ENCODE data around the gene IGFBP2.
A peak's percentile ranks its signal among the peaks of the same experiment; 100 is the strongest.
"Not testable (repeated sequence)": the region's sequence is repeated elsewhere in the genome, so short reads cannot be mapped to it uniquely, and the experiment has no call there.

The IGFBP2 gene, protein sequence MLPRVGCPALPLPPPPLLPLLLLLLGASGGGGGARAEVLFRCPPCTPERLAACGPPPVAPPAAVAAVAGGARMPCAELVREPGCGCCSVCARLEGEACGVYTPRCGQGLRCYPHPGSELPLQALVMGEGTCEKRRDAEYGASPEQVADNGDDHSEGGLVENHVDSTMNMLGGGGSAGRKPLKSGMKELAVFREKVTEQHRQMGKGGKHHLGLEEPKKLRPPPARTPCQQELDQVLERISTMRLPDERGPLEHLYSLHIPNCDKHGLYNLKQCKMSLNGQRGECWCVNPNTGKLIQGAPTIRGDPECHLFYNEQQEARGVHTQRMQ

DNA sequence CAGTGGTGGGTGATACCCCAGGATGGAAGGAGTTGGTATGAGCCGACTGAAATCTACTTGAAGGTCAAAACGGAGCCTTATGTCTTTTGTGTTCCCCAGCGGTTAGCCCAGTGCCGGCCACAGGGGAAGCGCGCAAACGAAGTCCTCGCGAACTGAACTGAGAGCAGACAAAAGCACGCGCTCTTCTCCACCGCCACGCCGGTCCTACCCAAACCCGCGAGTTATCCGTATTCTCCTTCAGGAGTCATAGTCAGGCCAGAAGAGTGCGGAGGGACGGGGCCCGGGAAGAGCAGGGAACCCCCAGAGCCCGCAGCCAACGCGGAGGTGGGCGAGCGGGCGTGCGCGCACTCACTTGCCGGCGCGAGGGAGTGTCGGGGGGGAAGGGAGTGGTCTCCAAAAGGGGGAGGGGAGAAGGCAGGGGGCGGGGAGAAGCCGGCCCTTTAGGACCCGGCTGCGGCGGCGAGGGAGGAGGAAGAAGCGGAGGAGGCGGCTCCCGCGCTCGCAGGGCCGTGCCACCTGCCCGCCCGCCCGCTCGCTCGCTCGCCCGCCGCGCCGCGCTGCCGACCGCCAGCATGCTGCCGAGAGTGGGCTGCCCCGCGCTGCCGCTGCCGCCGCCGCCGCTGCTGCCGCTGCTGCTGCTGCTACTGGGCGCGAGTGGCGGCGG, at the start of gene IGFBP2:
IGFBP2 (plus strand) TSS at position 469 of the 664 bp plus-strand sequence; CDS start at position 573, 104 bp downstream.
- no peak for DNase-seq

DNA sequence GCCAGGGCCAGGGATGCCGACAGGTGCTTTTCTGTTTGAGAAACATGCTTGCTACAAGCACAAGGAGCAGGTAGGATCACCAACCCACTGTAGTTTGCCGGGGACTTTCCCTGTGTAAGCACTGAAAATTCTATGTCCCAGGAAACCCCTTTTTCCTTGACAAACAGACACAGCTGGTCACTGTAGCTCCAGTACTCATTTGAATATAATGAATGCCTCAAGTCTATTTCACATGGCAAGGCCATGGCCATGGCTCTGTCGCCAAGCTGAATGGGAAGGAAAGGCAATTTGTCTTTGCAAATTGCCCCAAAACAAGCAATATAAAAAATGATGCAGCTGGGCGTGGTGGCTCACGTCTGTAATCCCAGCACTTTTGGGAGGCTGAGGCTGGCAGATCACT, 49.6 kb upstream of the IGFBP2 start:
- no peak for DNase-seq

DNA sequence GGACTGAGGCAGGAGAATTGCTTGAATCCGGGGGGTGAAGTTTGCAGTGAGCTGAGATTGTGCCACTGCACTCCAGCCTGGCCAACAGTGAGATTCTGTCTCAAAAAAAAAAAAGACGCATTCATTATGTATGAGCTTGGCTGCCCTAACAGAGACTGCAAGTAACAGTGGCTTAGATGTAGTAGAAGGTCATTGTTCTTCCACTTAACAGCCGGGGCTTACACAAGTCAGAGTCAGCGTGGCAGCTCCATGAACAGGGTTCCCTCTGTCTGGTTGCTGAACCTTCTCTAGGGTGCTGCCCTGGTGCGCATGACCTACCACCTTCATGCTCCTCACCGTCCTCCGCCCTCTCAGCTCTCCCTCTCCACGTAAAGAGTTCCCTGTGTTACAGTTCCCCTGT, 49.1 kb upstream of the IGFBP2 start:
- no peak for DNase-seq

DNA sequence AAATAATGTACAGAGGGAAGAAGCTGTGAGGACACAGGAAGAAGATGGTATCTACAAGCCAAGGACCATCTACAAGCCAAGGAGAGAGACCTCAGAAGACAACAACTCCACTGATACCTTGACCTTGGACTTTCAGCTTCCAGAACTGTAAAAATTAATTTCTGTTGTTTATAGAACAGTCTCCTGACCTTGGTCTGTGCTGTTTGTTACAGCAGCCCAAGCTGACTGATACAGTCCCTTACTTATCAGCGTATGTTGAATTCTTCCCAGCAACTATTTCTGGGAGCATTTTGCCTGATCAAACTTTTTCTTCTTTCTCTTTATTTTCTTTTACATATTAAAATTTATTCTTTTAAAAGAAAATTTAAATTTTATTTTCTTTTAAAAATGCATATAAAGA, 47.8 kb upstream of the IGFBP2 start:
- DNase-seq: no peak

DNA sequence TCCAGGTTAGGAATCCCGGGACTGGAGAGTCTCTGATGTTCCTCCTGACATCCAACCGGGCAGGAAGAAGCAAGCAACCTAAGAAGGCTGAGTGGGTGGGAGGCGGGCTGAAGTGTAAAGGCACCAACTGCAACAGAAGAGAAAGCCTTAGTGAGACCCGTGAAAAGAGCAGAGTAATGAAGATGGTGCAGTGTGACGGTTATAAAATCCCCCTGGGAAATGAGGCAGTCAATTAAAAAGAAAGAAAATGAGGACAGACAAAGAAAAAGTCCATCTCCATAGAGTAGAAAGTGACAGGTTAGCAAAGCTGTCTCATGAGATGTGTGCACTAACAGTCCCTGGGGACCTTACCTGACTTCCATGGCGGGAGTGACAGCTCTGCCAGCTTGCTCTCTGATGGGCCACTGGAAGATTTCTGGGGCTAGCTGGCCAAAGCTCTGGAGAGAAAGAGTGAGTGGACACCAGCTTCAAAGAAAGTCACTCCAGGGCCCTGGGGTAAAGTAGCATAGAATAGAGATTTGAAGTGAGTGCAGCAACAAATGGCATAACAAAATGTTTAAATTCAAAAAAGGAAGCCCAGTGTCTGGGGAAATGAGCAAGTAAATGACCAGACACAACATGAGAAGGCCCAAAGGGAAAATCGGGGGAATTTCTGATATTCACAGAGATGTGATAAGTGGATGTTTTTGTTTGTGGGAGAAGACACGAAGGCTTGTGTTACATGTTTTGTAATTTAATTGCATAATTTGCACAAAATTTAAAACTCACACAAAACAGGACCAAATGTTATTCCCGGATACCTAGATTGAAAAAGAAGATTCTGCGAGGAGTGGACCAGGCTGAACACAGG, 44.1 kb upstream of the IGFBP2 start:
- no peak for DNase-seq

DNA sequence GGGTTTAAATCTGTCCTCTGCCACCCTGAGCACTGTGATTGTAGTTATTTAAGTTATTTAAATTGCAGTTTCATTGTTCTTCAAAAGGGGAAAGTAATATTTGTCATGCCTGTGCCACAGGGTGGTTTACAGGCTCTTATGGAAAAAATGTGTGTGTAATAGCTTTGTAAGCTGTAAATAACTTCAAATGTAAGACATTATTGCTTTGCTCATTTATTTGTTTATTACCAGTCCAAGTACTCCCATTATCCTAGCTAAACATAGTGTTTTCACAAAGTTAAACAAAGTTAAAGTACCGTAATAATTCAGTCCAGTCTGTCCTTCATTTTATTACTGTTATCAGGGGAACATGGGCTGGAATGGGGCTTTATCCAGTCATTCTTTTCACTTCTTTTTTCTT, 43.4 kb upstream of the IGFBP2 start:
- no peak for DNase-seq

DNA sequence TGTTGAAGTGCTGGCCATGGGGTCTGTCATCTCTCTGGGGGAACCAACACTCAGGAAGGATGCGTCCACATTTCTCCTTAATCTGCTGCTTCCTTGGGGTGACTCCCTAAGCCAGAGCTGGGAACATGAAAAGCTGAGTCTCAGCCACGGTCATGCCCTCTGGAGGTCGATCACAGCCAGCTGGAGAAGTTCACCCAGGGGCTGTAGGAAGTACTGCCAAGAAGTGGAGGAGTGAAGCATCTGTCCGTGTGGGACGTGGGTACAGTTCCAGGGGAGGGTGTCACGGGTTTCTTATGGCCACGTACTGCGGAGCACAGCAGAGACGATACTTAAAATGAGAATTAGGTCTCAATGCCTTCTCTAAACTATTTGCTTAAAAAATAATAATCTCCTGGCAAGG, 42.4 kb upstream of the IGFBP2 start:
- DNase-seq: no peak

DNA sequence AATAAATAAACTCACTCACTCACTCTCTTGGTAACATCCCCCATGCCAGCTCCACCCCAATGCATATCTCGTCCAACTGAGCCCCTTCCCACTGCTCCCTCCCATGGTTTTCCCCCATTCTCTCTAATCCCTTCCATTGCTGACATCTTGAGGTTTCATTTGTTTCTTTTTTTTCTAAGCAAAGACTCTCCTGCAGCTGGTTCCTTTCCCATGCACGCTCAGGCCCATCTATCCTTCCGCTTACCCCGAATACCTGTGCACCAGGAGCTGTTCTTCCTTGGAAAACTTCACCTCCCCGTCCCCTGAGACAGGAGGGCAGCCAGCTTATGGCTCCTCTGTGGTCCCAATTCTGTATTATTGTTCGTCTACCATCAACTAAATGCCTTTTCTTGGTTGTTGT, 41.7 kb upstream of the IGFBP2 start:
- DNase-seq: no peak

DNA sequence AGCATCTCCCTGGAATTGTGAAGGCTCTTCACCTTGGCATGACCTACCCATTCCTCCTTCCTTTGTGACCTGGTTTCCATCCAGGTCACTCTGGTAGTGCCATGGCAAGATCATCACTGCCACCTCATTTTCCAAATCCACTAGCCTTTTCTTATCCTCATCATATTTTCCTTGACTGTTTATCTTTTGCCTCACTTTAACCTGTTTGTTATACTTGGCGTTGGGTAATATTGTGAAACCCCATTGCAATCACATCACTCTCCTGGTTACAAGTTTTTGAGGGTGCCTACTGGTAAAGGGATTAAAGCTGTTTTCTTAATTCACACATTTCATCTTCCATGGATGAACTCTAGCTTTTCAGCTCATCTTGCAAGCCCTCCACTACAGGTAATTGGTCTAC, 39.1 kb upstream of the IGFBP2 start:
- no peak for DNase-seq

DNA sequence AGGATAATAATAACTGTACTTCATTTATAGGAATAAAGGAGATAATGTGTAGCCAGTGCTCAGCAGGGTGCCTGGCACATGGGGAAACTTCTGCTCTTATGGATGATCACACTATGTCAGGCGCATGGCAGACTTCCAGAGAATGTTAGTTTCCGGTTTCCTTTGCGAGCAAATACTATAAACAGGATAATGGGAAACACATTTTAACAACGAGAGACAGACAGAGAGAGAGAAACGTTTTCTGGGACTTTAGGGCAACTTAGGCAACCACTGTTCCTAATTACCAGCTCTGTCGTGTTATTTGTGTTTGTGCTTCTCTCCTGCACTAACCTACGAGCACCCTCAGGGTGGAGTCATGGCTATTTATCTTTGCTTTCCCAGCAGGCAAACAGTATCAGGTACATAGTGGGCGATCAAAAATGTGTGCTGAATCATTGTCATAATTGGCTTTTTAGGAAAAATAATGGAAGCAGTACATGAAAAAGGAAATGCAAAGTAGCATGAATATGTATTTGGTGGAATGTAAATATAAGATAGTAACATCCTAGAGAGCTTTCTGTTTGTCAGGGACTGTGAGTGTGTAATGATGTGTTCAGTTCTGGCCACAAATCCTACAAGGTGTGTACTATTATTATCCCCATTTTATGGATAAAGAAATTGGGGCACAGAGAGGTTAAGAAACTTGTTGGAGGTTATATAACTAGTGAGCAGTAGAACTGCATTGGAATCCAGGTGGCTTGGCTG, 36.8 kb upstream of the IGFBP2 start:
- no peak for DNase-seq

DNA sequence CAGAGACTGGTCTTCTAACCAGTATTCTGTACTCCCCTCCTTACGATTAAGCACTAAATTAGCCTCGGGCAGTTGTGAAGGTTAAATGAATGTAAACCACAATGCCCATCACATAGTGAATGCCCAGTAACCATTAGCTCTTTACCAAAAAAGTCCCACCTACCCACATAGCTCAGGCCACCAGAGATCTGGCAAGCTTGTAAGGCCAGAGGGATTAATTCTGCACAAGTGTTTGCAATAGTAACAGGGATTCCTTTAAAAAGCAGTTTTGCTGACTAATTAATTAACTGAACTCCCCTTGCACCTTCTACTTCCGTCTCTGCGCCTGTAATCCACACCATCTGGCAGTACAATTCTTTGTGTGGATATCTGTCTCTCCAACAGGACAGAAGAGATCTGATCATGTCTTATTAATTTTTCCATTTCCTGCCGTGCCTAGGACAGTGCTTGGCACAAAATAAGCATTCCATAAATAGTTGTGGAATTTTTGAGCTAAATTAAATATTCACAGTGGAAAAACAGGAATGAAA, 36.2 kb upstream of the IGFBP2 start:
- DNase-seq: no peak

DNA sequence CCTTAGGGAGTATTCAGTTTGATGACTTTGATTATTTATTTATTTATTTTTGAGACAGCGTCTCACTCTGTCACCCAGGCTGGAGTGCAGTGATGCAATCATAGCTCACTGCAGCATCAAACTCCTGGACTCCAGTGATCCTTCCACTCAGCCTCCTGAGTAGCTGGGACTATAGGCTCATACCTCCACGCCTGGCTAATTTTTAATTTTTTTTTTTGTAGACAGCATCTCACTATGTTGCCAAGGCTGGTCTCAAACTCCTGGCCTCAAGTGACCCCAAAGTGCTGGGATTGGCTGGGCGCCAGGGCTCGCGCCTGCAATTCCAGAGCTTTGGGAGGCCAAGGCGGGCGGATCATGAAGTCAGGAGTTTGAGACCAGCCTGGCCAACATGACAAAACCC, 35.4 kb upstream of the IGFBP2 start:
- DNase-seq: not testable (repeated sequence)

DNA sequence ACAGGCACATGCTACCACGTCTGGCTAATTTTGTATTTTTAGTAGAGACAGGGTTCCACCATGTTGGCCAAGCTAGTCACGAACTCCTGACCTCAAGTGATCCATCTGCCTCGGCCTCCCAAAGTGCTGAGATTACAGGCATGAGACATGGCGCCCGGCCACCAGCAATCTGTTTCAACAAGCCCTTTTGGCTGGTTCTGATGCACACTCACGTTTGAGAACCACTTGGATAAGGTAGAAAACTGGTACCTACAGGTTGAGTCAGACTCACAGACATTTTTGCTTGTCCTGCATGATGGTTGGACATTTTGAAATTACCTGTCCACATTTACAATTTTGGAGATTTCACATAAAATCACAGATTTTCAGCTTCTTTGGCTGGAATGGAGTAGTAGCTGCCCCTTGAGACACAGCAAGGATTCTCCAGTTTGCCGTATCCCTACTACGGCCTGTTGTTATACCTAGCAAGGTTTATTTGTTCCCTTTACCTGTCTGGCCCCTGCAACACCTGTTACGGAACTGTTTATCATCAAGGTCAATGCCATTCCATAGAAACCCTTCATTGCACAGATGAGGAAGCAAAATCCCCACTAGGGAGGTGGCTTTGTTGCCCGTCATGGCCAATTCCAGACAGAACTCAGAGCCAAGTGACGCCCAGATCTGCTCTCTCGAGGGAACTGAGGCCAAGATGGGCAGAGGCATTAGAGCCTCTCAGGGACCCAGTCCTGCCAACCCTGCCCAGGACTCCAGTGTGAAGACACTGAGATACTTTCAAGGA, 31.4 kb upstream of the IGFBP2 start:
- no peak for DNase-seq

DNA sequence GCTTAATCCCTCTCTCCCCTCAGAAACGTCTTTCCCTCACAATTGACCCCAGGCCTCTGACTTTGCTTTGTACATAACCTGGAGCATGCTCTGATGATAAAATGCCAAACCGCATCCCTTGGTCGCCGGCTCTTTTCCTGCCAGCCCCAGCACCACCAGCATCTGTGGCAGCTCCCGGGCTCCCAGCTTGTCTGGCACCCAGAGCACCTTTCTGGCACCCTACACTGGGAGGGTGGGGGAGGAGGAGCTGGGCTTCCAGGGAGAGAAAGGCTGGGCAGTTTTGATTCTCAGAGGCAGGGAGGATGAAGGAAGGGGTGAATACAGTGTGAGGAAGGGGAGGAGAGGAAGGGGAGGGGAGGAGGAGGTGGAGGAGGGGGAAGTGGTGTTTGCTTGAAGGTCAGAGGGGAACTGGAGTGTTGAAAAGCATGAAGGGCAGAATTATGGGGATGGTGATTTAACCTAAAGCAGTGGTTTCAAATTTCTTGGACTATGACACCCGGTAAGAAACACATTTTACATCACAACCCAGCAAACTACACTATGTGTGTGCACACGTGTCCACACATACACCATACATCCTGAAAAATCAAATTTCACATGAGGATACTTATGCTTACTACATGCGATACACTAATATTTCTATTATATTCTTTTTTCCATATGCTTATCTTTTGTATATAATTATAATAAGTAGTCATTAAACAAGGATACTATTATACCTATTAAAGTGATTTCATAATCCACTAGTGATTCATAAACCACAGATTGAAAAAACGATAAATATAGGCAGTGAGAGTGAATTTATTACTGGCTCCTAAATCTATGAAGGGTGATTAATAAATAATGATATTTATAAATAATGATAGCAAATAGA, 30.0 kb upstream of the IGFBP2 start:
- DNase-seq: no peak

DNA sequence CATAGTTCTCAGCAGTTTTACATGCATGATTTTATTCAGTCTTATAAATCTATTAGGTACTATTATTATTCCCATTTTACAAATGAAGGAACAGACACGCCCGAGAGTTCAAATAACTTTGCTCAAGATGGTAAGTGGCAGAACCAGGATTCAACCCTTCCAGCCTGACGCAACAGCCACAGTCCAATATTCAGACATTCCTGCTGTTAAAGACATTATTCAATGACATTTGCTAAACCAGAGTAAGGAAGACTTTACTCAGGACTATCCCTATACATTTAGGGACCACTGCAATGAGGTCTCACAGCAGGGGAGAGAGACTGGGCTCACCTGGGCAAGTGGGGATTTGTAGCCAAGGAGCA, 29.4 kb upstream of the IGFBP2 start:
- no peak for DNase-seq

DNA sequence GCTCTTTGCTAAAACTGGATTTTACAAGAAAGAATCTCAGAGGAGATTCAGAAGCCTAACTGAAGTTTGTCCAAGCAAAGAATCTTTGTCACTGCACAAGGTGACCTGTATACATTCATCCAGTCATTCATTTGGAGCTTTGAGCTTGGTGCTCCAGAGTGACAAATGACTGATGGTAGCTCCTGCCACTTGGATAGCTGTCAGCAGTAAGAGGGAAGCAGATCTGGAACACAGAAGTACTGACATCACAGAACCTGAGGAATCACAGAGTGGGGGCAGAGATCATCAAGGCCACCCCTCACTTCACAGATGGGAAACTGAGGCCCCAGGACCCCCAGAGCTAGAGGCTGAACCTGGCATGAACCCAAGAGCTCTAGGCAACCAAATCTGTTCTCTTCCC, 28.8 kb upstream of the IGFBP2 start:
- DNase-seq: no peak

DNA sequence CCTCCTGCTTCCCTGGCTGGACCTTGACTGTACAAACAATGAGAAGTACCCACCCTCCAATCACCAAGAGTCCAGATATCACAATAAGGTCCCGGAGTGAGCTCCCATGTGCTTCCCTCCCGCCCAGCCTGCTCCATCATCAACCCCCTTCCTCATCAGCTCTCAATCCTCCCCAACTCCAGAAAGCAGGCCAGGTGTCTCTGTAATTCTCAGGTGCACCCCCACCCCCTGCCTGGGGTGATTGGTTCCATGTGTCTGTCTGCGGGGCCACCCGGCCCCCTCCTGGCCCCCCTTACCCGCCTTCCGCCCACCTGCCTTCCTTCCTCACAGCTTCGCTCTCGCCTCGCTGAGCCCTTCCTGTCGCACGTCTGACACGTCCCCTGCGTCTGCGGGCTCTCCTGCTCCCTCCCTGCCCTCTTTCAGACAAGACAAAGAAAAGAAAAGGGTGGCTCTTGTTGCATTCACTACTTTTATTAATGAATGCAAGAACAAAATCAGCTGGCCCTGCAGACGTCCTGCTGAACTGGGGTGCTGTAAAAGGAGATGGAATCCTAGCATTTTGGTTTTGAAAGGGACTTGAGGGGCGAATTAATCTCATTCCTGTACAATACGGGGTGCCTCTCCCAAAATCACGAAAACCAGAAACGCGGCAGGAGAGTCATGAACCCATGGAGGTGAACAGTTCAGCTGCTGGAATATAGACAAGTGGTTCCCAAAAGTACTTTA, 26.5 kb upstream of the IGFBP2 start:
- peak; percentile 18 to 26 for DNase-seq

DNA sequence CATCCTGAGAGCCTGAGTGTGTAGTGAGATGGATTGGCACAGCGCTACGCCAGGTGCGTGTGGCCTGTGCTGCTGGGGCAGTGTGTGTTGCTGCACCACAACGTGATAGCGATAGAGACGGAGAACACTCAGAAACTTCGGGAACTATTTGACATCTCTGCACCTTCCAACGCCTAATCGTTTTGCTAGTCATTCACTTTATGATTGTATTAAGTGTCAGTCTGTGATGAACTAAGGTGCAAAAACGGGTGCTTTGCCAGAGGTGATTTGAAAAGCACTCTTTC, 26.0 kb upstream of the IGFBP2 start:
- DNase-seq: no peak

DNA sequence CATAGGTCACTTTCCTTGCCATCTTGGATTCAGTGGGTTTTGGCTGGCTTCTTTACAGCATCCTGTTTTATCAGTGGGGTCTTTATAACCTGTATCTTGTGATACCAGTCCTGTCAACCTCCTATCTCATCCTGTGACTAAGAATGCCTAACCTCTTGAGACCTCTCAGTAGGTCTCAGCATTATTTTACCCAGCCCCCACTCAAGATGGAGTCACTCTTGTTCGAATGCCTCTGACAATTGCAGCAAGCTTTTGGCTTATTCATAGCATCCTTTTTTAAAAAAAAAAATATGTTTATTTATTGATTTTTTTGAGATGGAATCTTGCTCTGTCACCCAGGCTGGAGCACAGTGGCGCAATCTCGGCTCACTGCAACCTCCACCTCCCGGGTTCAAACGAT, 24.7 kb upstream of the IGFBP2 start:
- DNase-seq: no peak

DNA sequence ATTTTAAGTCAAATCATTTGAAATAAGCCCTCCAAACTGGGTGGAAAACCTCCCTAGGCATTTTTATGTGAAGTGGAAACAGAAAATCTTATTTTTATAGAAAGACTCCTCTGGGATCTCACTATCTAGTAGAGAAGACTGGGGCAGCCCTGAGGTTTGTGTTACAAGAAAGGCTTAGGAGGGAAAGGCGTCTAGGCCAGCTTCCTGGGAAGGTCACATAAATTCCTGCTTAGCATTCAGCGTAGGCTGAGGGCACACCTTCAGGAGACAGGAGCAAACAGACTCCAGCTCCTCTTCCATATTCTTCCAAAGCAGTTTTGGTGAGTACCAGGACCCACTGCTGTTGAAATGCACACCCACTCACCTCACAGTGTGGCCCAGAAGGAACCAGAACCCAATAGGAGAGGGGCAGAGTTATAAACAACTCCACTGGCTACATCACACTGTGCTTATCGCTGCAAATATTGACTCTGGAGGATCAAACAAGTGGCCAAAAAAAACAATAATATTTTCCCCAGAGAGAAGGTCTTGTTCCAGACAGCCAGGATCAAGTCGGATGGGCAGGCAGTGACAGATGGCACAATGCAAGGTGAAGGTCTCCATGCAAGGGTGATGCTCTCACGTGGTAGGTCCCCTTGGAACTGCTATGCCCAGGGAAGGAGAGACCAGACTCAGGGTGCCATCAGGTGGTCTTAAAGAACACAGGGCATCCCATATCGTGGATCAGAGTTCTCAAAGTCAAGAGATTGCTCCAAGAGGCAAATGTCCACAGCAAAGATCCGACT, 17.7 kb upstream of the IGFBP2 start:
- DNase-seq: no peak

All from activated CD4-positive, alpha-beta T cell treated with anti-CD3 and anti-CD28 coated beads for 4 hours (primary cell).